Prostate gland (tissue), 2 donors: ENCODE measurements around the gene MRPS14.

Source experiments
- CTCF ChIP-seq, 4 experiments: fragments of 200-600 bp in 2 of 4; fragments of 450-650 bp in 2 of 4; sonication (generic) in 2 of 4; IDR thresholded peaks; 1 replicate in 3 of 4; 2 replicates in 1 of 4; pipeline ENCODE4 v1.5.1; 2016 to 2019; ENCODE audit warnings: antibody characterized with exemption in 4 of 4, mild to moderate bottlenecking in 2 of 4, moderate library complexity in 2 of 4
- POLR2A ChIP-seq: fragments of 450-650 bp; IDR thresholded peaks from one replicate; pipeline ENCODE4 v1.6.1; 2016; ENCODE audit warnings: antibody characterized with exemption, mild to moderate bottlenecking
- POLR2AphosphoS5 ChIP-seq: sonication (generic); formaldehyde crosslinking; IDR thresholded peaks from one replicate; pipeline ENCODE4 v1.6.1; 2017; ENCODE audit warnings: antibody characterized with exemption

- TF ChIP-seq CTCF (IDR thresholded peaks at IDR 0.05) (no peak), POLR2AphosphoS5 (no peak), POLR2A (no peak)
Observed at GRCh38 chr1:175037416-175037815, 14.2 kb upstream of the MRPS14 start.
